HG03060 (cell line): Measurements from ENCODE around the gene DACT3.

Source experiments
- ATAC-seq: cut with Tn5 transposase; IDR thresholded peaks from one replicate; pipeline ENCODE4 v1.9.1; 2021; ENCODE audit warnings: low read depth, moderate number of reproducible peaks; ENCODE audit not compliant: unreplicated experiment

The DACT3 gene, protein sequence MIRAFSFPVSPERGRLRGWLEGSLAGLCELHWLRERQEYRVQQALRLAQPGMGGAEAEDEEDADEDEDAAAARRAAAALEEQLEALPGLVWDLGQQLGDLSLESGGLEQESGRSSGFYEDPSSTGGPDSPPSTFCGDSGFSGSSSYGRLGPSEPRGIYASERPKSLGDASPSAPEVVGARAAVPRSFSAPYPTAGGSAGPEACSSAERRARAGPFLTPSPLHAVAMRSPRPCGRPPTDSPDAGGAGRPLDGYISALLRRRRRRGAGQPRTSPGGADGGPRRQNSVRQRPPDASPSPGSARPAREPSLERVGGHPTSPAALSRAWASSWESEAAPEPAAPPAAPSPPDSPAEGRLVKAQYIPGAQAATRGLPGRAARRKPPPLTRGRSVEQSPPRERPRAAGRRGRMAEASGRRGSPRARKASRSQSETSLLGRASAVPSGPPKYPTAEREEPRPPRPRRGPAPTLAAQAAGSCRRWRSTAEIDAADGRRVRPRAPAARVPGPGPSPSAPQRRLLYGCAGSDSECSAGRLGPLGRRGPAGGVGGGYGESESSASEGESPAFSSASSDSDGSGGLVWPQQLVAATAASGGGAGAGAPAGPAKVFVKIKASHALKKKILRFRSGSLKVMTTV

DNA sequence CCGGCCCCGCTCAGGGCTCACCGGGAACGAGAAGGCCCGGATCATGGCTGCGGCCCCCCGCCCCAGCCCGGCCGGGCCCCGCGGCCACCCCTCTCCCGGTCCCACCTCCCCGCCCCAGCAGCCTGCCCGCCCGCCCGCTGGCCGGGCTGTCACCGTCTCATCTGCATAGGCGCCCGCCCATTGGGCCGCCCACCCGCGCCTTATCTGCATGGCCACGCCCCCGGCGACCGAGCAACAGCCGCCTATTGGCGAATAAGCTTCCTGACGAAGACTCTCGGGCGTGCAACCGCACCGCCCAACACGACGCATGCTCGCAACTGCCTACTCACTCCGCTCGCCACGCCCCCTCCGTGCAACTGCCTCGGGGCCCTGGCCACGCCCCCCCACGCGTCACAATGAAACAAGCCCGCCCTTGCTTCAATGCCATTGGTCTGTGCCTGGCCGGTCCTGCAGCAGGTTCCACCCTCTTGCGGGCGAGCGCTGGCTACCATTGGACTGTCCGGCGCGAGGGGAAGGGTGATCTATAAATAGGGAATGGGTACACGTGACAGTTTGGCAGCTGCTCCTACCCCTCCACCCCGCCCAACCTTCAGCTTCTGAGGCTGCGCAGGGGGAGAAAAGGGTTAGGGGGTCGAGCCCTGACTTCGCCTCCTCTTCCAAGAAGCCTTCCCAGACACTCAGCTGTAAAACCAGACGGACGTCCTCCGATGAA is at the start of gene DACT3:
TSS of gene DACT3 (minus strand) at position 163 of the 712 bp plus-strand sequence. CDS start at position 45, 118 bp downstream.
- ATAC-seq = peak; percentile 88

DNA sequence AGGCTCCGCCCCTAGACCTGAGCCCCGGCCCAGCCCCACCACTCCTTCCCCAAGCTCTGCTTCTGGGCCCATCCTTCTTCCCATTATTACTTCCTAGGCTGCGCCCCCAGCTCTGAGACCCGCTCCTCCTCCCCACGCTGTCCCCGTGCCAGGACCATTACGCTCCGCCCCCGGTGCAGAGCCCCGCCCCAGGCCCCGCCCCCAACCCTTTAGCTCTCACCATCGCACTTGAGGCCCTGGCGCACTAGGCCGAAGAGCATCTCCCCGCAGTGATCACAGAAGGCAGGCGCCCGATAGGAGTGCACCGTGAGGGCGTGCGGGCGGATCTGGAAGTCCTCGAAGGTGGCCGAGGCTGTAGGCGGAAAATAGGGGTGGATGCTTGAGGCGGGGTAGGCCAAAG is 49.7 kb upstream of the DACT3 start:
- ATAC-seq = no peak

GRCh38 chr19:46704379-46705076 is 43.5 kb upstream of the DACT3 start:
- no peak for ATAC-seq

GRCh38 chr19:46700704-46701103 is 39.7 kb upstream of the DACT3 start:
- ATAC-seq = no peak

GRCh38 chr19:46698395-46699321 is 37.7 kb upstream of the DACT3 start:
- ATAC-seq = no peak

- ATAC-seq = no peak
Measured at GRCh38 chr19:46697204-46697960, 36.4 kb upstream of the DACT3 start.

DNA sequence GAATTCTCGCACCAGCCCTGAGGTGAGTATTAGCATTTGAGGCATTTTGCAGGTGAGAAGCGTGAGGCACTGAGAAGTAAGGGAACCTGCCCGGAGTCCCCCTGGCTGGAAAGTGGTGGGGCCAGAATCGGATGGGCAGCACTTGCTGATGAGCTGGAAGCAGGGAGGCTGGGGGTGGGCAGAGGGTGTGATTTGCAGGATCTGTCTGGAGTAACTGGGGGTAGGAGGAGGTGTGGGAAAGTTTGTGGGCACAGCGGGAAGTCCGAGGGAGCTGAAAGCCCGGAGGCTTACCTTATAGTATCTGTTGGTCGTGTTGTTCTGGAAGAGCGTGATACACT is 35.9 kb upstream of the DACT3 start:
- no peak for ATAC-seq

DNA sequence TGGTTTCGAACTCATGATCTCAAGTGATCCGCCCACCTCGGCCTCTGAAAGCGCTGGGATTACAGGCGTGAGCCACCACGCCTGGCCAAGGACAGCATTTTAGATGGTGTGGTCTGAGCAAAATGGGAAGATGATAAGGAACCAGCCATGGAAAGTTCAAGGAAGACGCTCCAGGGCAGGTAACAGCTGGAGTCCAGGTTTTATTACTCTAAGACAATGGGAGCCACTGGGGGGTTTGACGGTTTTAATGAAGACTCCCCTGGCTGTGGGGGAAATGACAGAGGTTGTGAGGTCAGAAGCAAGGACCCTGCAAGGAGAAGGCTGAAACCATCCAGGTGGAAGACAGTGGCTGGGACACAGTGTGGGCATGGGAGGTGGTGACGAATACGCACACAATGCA is 35.1 kb upstream of the DACT3 start:
- ATAC-seq = no peak

- no peak for ATAC-seq
Measured at GRCh38 chr19:46693760-46694159, 32.8 kb upstream of the DACT3 start.

- ATAC-seq = no peak
Measured at GRCh38 chr19:46692918-46693722, 32.1 kb upstream of the DACT3 start.

DNA sequence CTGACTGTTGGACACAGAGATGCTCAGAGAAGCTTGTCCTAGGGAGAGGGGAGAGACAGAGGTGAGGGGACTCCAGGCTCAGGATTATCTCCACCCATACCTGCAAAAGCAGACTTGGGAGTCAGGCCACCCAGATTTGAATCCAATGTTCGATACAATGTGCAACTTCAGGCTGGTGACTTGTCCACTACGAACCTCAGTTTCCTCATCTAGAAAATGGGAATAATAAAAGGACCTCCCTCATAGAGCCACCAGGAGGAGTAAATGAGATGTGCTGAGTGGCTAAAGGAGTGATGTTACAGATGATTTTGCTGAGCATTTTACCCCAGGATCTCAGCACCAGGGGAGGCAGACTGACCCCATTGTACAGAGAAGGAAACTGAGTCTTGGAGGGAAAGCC is 31.0 kb upstream of the DACT3 start:
- no peak for ATAC-seq

DNA sequence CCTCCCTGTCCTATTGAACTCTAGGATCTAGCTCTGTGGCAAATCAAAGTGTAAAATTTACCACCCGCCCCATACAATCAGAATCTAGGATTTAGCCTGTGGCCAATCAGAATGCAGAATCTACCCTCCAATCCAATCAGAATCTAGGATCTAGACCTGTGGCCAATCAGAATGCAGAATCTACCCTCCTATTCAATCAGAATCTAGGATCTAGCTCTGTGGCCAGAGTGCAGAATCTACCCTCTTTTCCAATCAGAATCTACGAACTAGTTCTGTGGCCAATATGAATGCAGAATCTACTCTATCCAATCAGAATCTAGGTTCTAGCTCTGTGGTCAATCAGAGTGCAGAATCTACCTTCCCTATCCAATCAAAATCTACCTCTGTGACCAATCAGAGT is 30.1 kb upstream of the DACT3 start:
- ATAC-seq = no peak

GRCh38 chr19:46689358-46689757 is 28.4 kb upstream of the DACT3 start:
- no peak for ATAC-seq

- no peak for ATAC-seq
Measured at GRCh38 chr19:46687438-46688145, 26.6 kb upstream of the DACT3 start.

GRCh38 chr19:46685189-46685588 is 24.2 kb upstream of the DACT3 start:
- ATAC-seq = no peak

- no peak for ATAC-seq
Measured at GRCh38 chr19:46678110-46678732, 17.2 kb upstream of the DACT3 start.

DNA sequence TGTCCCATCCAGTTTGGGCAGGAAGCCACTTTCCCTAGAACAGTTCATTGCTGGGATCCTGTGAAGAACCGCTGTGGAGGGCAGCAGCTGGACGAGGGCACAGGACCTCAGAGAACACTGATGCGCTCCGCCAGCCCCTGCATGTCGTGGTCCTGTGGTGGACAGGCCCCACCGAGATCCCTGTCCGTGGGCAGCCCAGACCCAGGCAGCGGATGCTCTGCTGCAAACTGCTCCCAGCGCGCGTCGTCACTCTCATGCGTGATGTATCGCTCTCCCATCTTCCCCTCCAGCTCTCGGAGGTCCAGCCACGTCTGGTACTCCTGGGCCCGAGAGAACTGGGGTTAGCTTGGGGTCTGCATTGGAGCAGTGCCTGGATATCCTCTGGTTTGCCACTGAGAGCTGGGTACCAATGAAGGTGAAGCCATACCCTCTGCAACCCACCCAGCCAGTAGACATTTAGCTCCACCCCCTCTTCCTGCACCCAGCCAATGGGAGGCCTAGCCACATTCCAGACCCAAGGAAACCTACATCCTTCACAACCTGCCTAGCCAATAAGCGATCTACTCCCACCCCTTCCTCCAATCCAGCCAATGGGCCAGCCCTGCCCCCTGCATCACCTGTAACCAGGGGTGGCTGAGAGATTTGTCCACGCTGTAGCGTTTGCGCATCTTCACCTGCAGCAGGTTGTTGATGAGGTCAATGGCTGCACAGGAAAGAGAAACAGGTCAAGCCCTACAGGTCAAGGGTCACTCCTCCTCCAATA is 13.6 kb upstream of the DACT3 start:
- ATAC-seq = no peak
